Measurements from ENCODE around the gene ARGFX.

- TF ChIP-seq CTCF (IDR thresholded peaks at IDR 0.05) (no peak), EZH2 (IDR thresholded peaks at IDR 0.05) (no peak)
These were observed 21.9 kb upstream of the ARGFX start, which contains the start of gene POLQ for GRCh38 chr3:121545574-121546455.

All from neural progenitor cell (in vitro differentiated cells).